ENCODE data around the gene MAGEL2.

- TF ChIP-seq L3MBTL2 (conservative IDR thresholded peaks at IDR 0.05) = no peak
- no peak for TF ChIP-seq BHLHE40 (IDR thresholded peaks at IDR 0.05; ENCODE audit: borderline replicate concordance)
- no peak for TF ChIP-seq ARNT (IDR thresholded peaks at IDR 0.05)
These were observed 13.5 kb downstream of the MAGEL2 start for GRCh38 chr15:23634181-23634580.
